Peyer's patch (tissue), 4 donors: ENCODE results near the gene ETV6. TPM values are rescaled to one million over a fixed set of nuclear protein-coding genes. Genes with fewer than 3 reads are reported as not detected.

Source experiments
- DNase-seq, 3 donors: peaks; one replicate each; pipeline ENCODE4 v3.0.0-alpha.2; 2017 to 2019
- H3K27ac ChIP-seq, 4 donors: fragments of 200-600 bp; sonication (generic); one replicate each; pipeline ENCODE4 v1.5.1; 2016 to 2019
- H3K27me3 ChIP-seq, 2 donors: fragments of 200-600 bp; sonication (generic); one replicate each; pipeline ENCODE4 v1.5.1; 2019
- H3K36me3 ChIP-seq, 3 donors: fragments of 200-600 bp; sonication (generic); one replicate each; pipeline ENCODE4 v1.5.1; 2016 to 2019
- H3K4me1 ChIP-seq, 4 donors: fragments of 200-600 bp; sonication (generic); one replicate each; pipeline ENCODE4 v1.5.1; 2016 to 2019
- H3K4me3 ChIP-seq, 4 donors: fragments of 200-600 bp; sonication (generic); 1 replicate in 3 of 4; 2 replicates in 1 of 4; pipeline ENCODE4 v1.5.1; 2016 to 2019; ENCODE audit warnings: mild to moderate bottlenecking in 1 of 4
- H3K9me3 ChIP-seq, 4 donors: fragments of 200-600 bp; sonication (generic); one replicate each; pipeline ENCODE4 v1.5.1; 2016 to 2019; ENCODE audit warnings: mild to moderate bottlenecking in 1 of 4
- CTCF ChIP-seq, 6 experiments: fragments of 450-650 bp in 4 of 6; fragments of 200-600 bp in 2 of 6; sonication (generic) in 1 of 6; IDR thresholded peaks; one replicate each; pipeline ENCODE4 v1.5.1; 2017 to 2019; ENCODE audit warnings: antibody characterized with exemption in 6 of 6, mild to moderate bottlenecking in 3 of 6, moderate library complexity in 1 of 6
- POLR2A ChIP-seq, 2 donors: fragments of 450-650 bp; IDR thresholded peaks; one replicate each; pipeline ENCODE4 v1.5.1; 2017; ENCODE audit warnings: antibody characterized with exemption in 2 of 2, mild to moderate bottlenecking in 2 of 2, moderate library complexity in 2 of 2
- total RNA-seq, 4 donors: library from RNA; depleted of rRNA; stranded (reverse); fragments of >200 nt; gene quantifications; one replicate each; pipeline ENCODE4 v1.1.0, GENCODE V29; 2016

The ETV6 gene
- total RNA-seq, 4 donors from 2014 or later = 35.4 to 49.5 (median 42.2) TPM

GRCh38 chr12:11722071-11722470 is 72.6 kb downstream of the ETV6 start:
- Histone ChIP-seq H3K9me3 (no peaks in the 10 kb centered on the region), H3K4me1 (peaks cover 0 to 49% (median 16%) of the 10 kb centered on the region in 4 donors), H3K36me3 (no peaks in the 10 kb centered on the region), H3K27ac (no peak overlapping the region), H3K27me3 (no peaks in the 10 kb centered on the region), H3K4me3 (no peak overlapping the region)
- no peak for DNase-seq
- TF ChIP-seq CTCF (IDR thresholded peaks at IDR 0.05) = peak in 1 of 6 experiments; percentile 14
- TF ChIP-seq POLR2A (IDR thresholded peaks at IDR 0.05) = no peak

- H3K4me3 ChIP-seq = no peak overlapping the region
- H3K36me3 ChIP-seq = no peaks in the 10 kb centered on the region
- no peaks in the 10 kb centered on the region for H3K27me3 ChIP-seq
- H3K9me3 ChIP-seq = no peaks in the 10 kb centered on the region
- TF ChIP-seq CTCF (IDR thresholded peaks at IDR 0.05) (peak in 1 of 6 experiments; percentile 0), POLR2A (IDR thresholded peaks at IDR 0.05) (no peak)
- peaks cover 0 to 50% (median 19%) of the 10 kb centered on the region in 4 donors for H3K4me1 ChIP-seq
- H3K27ac ChIP-seq = peak overlapping the region in 1 of 4 donors; percentile 32
- no peak for DNase-seq
These were observed 73.2 kb downstream of the ETV6 start for GRCh38 chr12:11722578-11723138.

- Histone ChIP-seq H3K27me3 (no peaks in the 10 kb centered on the region), H3K4me1 (peaks cover 4 to 50% (median 26%) of the 10 kb centered on the region in 4 donors), H3K4me3 (no peak overlapping the region), H3K9me3 (no peaks in the 10 kb centered on the region), H3K27ac (peak overlapping the region in 2 of 4 donors; percentile 22 to 77), H3K36me3 (no peaks in the 10 kb centered on the region)
- DNase-seq = no peak
- no peak for TF ChIP-seq CTCF (IDR thresholded peaks at IDR 0.05)
- no peak for TF ChIP-seq POLR2A (IDR thresholded peaks at IDR 0.05)
These were observed 74.5 kb downstream of the ETV6 start for GRCh38 chr12:11723993-11724392.

- H3K36me3 ChIP-seq = no peaks in the 10 kb centered on the region
- H3K27me3 ChIP-seq = no peaks in the 10 kb centered on the region
- H3K27ac ChIP-seq = peak overlapping the region in 2 of 4 donors; percentile 22 to 77
- peaks cover 4 to 50% (median 33%) of the 10 kb centered on the region in 4 donors for H3K4me1 ChIP-seq
- H3K4me3 ChIP-seq = no peak overlapping the region
- DNase-seq = no peak
- no peak for TF ChIP-seq CTCF (IDR thresholded peaks at IDR 0.05)
- no peak for TF ChIP-seq POLR2A (IDR thresholded peaks at IDR 0.05)
- no peaks in the 10 kb centered on the region for H3K9me3 ChIP-seq
These were observed 75.4 kb downstream of the ETV6 start for GRCh38 chr12:11724888-11725311.

GRCh38 chr12:11725686-11726085 is 76.2 kb downstream of the ETV6 start:
- TF ChIP-seq POLR2A (IDR thresholded peaks at IDR 0.05) = no peak
- Histone ChIP-seq H3K9me3 (no peaks in the 10 kb centered on the region), H3K4me3 (no peak overlapping the region), H3K4me1 (peaks cover 5 to 57% (median 40%) of the 10 kb centered on the region in 4 donors), H3K27ac (peak overlapping the region in 1 of 4 donors; percentile 77), H3K27me3 (no peaks in the 10 kb centered on the region), H3K36me3 (no peaks in the 10 kb centered on the region)
- DNase-seq = no peak

GRCh38 chr12:11726659-11727058 is 77.2 kb downstream of the ETV6 start:
- DNase-seq = no peak
- peak overlapping the region in 2 of 4 donors; percentile 6 to 77 for H3K27ac ChIP-seq
- peaks cover 8 to 67% (median 46%) of the 10 kb centered on the region in 4 donors for H3K4me1 ChIP-seq
- H3K27me3 ChIP-seq = no peaks in the 10 kb centered on the region
- H3K9me3 ChIP-seq = no peaks in the 10 kb centered on the region
- no peak for TF ChIP-seq CTCF (IDR thresholded peaks at IDR 0.05)
- no peak for TF ChIP-seq POLR2A (IDR thresholded peaks at IDR 0.05)
- H3K4me3 ChIP-seq = no peak overlapping the region
- no peaks in the 10 kb centered on the region for H3K36me3 ChIP-seq
